Measurements from ENCODE around the gene ATP8B3.

ATP8B3 gene

GRCh38 chr19:1818549-1819195 lies 6.6 kb upstream of the ATP8B3 start:
- TF ChIP-seq, protein P1, sequence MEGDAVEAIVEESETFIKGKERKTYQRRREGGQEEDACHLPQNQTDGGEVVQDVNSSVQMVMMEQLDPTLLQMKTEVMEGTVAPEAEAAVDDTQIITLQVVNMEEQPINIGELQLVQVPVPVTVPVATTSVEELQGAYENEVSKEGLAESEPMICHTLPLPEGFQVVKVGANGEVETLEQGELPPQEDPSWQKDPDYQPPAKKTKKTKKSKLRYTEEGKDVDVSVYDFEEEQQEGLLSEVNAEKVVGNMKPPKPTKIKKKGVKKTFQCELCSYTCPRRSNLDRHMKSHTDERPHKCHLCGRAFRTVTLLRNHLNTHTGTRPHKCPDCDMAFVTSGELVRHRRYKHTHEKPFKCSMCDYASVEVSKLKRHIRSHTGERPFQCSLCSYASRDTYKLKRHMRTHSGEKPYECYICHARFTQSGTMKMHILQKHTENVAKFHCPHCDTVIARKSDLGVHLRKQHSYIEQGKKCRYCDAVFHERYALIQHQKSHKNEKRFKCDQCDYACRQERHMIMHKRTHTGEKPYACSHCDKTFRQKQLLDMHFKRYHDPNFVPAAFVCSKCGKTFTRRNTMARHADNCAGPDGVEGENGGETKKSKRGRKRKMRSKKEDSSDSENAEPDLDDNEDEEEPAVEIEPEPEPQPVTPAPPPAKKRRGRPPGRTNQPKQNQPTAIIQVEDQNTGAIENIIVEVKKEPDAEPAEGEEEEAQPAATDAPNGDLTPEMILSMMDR (IDR thresholded peaks at IDR 0.05; ENCODE audit: low read depth, low read length): no peak
- H3K4me3 ChIP-seq (replicated peaks in 1 of 2; ENCODE audit: low read depth in 2 of 2, low read length in 2 of 2): no peak overlapping the region

DNA sequence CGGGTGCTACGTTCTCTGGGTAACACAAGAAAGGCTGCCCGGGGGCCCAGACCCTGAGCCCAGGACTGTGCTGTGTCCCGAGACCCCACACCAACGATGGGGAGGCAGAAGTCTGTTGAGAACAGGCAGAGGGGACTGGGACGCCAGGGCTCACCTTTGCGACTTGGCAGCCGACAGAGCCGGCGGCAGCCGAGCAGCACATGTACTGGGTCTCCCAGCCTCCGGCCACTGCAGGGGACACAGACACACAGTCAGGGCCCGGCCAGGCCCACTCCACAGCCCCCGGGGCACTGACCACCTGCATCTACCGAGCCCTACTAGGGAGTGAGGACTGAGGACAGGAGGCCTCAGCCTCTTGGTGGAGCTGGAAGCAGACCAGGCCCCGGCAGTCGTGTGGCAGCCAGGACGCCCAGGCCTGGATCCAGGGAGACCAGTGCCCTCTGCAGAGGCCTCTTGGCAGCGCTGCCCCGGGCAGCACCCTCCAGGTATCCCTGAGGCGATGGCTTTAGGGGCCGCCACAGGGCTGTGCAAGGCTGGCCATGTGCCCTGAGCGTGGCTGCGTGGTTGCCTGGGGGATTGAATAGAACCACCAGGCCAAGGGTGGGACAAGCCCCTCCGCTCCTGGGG lies 5.6 kb upstream of the ATP8B3 start:
- TF ChIP-seq, protein P1 (IDR thresholded peaks at IDR 0.05; ENCODE audit: low read depth, low read length): no peak
- H3K4me3 ChIP-seq (replicated peaks in 1 of 2; ENCODE audit: low read depth in 2 of 2, low read length in 2 of 2): no peak overlapping the region
- no peak for DNase-seq (ENCODE audit: low read depth in 2 of 2)

More at GRCh38 chr19:1818549-1819195, 6.6 kb upstream of the ATP8B3 start:
- DNase-seq (ENCODE audit: low read depth in 2 of 2): no peak

DNA sequence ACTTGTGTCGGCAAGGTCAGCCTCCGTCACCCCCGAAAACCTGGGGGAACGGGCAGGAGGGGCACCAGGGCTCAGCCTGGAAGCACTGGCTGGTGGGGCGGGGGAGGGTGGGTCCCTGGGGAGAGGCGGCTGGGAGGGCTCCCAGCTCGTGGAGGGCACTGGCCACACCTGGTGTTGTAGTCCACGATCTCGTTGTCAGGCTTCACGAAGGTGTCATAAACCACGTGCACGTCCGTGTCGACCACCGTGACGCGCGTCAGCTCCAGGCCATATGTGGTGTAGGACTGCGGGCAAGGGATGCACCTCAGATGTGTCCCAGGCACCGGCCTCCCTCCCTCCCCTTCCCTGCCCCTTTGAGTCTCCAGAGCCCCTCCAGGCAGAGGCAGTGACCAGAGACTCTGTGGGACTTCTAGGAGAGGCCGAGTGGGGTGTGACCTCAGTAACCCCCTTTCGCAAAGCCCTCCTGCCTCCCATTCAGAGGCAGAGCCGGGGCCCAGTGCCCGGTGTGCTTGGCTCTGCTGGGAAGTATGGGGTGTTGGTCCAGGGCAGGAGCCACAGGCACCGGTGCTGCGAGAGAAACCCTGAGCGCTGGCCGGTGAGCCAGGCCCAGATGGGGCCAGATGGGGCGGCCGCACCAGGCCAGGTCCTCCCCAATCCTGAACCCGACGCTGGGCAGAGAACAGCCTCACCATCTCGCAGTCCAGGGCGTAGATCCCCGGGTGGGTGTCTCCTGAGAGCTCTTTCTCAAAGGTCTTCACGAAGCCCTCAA lies 4.6 kb upstream of the ATP8B3 start:
- TF ChIP-seq, protein P1 (IDR thresholded peaks at IDR 0.05; ENCODE audit: low read depth, low read length): no peak
- no peak for DNase-seq (ENCODE audit: low read depth in 2 of 2)
- no peak overlapping the region for H3K4me3 ChIP-seq (replicated peaks in 1 of 2; ENCODE audit: low read depth in 2 of 2, low read length in 2 of 2)

GRCh38 chr19:1815605-1816529 lies 3.8 kb upstream of the ATP8B3 start:
- H3K4me3 ChIP-seq (replicated peaks in 1 of 2; ENCODE audit: low read depth in 2 of 2, low read length in 2 of 2): no peak overlapping the region
- TF ChIP-seq, protein P1 (IDR thresholded peaks at IDR 0.05; ENCODE audit: low read depth, low read length): no peak
- DNase-seq (ENCODE audit: low read depth in 2 of 2): no peak

DNA sequence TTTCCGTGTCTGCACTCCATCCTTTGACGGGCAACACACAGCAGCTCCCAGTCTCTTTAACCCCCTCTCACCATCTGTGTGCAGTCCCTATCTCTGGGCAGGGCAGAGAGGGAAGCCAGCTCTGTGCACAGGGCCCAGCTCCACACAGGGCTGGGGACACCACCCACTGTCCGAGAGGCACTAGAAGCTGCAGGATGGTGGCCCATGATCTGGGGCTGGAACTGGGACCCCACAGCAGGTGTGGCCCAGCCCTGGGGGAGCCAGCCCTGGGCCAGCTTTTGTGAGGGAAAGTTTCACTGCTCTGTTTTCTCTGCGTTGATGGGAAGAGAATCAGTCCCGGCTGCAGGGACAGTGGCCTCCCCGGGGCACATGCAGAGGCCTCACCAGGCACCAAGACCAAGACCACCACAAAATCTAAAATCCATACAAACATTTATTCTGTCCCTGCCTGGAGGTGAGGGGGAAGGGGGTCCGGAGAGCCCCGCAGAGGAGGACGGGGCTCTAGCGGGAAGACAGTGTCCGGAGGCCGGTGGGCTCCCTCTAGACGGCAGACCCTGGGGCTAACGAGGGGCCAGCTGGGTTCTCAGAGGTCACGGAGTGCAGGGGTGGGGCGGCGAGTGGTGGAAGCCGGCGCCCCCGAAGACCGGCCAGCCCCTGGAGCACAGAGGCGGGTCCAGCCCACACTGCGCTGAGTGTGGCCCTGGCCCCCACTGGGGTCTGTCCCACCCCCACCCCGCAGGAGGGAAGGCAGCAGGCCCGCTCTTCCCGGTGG lies 2.9 kb upstream of the ATP8B3 start:
- no peak overlapping the region for H3K4me3 ChIP-seq (replicated peaks in 1 of 2; ENCODE audit: low read depth in 2 of 2, low read length in 2 of 2)
- no peak for DNase-seq (ENCODE audit: low read depth in 2 of 2)
- TF ChIP-seq, protein P1 (IDR thresholded peaks at IDR 0.05; ENCODE audit: low read depth, low read length): no peak
